GM21360 (cell line): Measurements from ENCODE around the gene SLC4A1.

ENCODE experiments used
- ATAC-seq: cut with Tn5 transposase; IDR thresholded peaks from one replicate; pipeline ENCODE4 v1.9.1; 2021; ENCODE audit warnings: mild to moderate bottlenecking, moderate library complexity; ENCODE audit not compliant: unreplicated experiment

Gene SLC4A1

DNA sequence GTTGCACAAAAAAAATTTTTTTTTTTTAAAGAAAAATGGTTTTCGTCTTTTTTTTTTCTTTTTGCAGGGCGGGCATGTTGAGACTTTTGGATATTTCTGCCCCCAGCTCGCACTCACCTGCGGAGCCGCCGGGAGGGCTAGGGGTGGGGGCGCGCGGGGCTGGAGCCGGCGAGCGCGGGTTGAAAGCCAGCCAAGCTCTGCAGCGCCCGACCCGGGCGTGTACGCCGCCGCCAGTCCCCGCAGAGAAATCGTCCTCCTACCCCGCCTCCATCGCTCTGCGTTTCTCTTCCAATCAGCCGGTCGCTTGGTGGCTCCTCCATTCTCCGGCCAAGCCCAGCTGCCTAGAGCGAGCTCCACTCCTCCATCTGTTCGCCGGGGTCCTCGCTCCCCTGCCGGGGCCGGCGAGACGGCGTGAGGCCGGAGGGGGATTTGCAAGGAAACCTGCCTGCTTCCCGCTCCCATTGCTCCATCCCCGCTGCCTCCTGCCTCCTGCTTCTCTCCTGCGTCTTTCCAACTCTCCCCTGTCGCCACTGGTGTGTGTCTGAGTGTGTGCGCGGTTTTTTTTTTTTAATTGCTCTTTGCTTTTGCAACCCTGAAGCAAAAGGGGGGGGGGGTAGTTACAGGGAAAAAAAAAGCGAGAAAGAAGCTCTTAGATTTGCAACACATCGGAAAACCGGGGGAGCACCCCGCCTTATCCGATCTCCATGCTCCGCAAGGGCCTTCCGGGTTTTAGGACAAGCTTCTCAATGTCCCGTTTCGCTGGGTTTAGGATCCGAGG, 46.7 kb downstream of the SLC4A1 start:
- ATAC-seq = no peak

- no peak for ATAC-seq
Observed at GRCh38 chr17:44220213-44221083, 47.5 kb downstream of the SLC4A1 start.

- ATAC-seq = peak; percentile 8
Observed at GRCh38 chr17:44219616-44220212, 48.2 kb downstream of the SLC4A1 start, which contains the start of gene UBTF. TSS of gene UBTF (minus strand) at chr17:44219675. CDS start at chr17:44218229, 1,446 bp downstream.

GRCh38 chr17:44219108-44219615, 48.8 kb downstream of the SLC4A1 start:
- peak; percentile 28 for ATAC-seq

DNA sequence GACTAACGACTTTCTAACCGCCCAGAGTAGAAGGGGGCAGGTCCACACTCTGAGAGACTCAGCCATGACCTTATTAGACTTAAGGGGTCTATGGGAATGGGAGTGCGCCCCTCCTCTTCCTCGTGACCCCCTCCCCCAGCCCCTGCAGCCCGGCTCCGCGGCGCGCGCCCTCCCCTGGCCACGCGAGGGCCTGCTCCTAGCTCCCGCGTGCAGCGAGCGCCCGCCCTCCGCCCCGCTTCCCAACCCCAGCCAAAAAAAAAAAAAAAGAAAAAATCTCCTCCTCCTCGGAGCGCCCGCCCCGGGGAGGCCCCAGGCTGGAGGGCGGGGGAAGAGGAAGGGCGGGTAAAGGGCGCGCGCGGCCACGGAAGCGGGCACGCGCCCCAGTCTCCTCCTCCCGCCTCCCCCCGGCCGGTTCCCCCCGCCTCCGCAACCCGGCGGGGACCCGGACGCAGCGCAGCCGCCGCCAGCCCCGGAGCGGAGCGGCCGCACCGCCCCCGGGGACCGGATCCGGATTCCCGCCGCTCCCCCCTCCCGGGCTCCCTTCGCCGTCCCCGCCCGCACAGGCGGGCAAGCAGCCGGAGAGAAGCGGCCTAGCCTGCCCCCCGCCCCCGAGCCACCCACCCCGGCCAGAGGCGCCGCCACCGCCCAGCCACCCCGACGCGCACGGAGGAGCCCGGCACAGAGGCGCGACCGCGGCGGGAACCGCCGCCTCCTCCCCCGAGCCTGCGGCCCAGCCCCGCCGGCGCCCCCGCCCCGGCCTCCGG, 49.4 kb downstream of the SLC4A1 start:
- peak; percentile 27 for ATAC-seq

GRCh38 chr17:44217738-44218343, 50.1 kb downstream of the SLC4A1 start:
- ATAC-seq = no peak

DNA sequence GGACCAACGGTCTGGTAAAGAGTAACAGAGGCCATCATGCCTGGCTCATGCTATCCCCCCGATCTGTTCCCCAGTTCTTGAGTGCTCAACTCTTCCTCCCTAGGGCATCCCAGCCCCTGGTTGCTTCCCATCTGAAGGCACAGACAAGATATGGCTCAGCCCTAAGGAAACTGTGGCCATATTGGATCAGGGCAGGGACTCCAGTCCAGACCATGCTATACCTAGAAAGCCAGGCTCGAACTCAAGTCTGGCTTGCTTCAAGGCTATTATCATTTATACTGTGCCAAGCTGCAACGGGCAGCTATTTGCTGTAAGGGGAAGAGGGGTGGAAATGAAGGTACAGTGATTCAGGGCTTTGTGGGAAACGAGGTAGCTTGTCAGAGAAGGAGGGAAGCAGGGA, 51.2 kb downstream of the SLC4A1 start:
- ATAC-seq = no peak

DNA sequence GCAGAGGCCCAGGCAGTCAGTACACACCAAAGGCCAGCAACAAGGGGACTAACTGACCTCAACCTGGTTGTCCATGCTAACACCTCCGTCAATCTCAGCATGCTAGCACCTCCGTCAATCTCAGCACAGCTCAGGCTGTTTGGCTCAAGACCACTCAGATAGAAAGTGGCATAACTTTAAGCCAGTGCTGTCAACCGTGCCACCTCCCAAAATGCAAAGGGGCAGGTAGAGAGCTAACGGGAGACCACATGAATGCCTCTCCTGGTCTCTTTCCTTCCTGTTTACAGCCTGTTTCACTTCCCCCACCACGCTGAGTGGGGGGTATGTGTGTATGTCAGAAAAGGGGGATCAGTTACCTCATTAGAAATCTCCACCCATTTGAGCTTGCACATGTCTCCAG, 51.8 kb downstream of the SLC4A1 start:
- ATAC-seq = no peak

GRCh38 chr17:44214896-44215295, 53.0 kb downstream of the SLC4A1 start:
- ATAC-seq = no peak

DNA sequence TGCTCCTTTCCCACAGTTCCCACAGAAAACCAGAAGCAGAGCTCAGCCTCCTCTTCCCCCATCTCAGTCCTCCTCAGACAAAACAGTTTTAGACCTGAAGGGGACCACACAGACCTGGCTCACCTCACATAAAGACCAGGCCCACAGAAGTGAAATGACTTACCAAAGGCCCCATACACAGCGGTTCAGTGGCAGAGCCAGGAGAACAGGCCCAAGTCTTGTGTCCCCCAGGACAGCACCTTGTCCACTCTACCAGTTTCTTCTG, 53.8 kb downstream of the SLC4A1 start:
- ATAC-seq = no peak

GRCh38 chr17:44213403-44214229, 54.3 kb downstream of the SLC4A1 start:
- no peak for ATAC-seq

GRCh38 chr17:44212507-44213402, 55.2 kb downstream of the SLC4A1 start:
- no peak for ATAC-seq

DNA sequence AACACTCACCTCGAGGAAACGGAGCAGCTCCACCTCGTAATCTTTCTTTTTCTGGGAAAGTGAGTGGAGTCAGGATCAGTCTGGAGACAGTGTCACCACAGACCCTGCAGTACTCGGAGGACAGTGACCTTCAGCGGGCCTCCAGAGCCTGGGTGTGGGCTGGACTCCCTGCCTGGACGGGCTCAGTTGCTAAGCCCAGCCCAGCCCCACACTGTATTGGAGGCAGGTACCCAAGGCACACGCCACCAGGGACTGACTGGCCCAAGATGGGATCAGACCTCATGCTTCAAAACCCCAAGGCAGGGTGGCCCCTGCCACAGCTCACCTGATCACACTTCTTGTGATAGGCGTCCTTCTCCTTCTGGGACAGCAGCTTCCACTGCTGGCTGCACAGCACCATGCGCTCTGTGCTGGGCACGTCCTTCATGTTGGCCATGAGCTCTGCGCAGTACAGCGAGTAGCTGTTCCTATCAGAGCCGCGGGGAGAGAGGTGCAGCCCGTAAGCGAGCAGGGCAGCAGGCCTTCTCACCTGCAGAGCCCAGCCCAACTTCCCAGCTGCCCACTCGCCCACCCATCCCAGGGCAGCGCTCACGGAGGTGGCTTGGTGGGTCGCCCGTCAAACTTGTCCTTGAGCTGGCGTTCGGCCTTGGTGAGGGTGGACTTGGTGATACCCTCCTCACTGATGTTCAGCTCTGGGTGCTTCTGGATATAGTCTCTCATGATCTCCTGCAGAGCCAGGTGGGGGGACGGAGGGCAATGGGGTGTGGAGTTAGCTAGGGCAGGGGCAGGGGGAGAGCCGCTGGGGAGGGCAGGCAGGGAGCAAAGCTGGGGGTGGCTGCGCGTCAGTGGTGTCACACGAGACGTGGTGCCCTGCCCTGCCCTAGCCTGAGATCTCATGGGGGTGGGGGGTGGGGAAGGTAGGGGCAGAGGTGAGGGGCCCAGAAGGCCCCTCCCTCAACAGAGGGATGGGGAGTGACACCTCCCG, 56.4 kb downstream of the SLC4A1 start:
- no peak for ATAC-seq

DNA sequence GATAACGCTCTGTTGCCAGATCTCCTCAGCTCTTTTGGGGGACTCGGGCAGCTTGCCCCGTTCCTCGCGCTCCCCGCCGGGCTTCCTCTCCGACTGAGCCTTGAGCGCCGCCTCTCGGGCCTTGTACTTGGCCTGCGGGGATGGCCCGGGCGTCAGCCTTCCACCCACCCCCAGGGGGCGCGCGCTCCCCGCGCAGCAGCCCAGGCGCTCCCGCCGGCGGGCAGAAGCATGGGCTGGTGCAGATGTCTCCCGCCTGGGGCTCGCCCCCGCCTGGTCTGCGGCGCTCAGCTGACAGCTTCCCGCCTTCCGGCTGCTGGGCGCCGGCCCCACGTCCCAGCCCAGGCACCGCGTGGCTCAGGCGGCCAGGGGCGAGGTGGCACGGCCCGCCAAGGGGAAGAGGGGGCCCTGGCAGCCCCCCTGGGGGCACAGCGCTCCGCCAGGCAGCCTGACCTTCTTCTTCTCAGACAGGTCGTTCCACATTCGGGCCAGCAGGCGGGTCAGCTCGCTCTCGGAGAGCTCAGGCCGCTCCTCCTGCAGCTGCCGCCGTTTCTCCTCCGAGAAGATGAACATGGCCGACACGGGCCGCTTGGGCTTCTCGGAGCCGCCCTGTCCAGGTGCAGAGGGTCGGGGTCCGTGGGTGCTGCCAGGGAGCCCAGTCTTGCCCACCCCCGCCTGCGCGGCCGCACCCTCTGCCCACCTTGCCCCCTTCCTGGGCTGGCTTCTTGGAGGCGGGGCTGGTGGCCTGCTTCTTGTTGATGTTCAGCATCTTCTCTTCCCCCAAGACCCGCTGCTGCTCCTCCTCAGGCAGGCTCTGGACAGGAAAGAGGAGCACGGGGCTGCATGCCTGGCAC, 57.4 kb downstream of the SLC4A1 start:
- ATAC-seq = peak; percentile 74

DNA sequence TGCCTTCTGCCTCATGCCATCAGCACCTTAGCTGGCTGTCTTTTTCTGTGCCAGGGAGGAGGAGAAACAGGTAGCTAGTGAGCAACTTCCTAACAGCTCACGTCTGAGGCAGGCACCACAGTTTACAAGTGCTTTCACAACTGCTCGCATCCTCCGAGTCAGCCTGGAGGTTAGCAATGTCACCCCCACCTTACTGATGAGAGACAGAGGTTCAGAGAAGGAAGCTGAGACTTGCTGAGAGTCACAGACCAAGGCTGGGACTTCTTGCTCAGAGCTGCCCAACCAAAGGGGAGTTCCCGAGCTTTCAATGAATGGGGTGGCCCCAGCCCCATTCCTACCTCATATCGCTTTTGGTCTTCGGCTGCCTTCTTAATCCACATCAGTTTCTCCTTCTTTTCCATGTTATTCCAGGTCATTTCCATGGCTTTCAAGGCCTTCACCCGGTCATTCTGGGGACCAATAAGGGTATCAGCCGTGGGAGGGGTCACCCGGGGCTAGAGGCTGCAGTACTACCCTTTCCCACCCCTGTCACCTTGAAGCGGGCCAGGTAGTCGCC, 58.1 kb downstream of the SLC4A1 start:
- ATAC-seq = no peak

DNA sequence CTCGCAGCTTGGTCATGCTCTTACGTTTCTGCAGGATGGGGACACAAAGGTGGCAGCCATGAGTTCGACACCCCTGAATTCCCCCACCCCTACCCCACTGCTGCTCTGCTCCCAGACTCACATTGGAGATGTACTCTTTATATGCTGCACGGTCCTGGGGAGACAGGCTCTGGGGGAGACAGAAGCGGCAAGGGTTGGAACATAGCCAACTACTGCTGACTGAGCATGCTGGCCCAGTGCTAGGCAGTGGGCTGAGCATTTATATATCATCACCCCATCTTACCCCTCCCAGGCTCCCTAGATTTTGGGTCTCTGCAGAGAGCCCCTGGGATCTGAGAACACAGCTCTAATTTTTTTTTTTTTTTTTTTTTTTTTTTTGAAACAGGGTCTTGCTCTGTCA, 60.2 kb downstream of the SLC4A1 start:
- ATAC-seq = no peak
